ENCODE measurements around the gene PLA2G4F.

The PLA2G4F gene

DNA sequence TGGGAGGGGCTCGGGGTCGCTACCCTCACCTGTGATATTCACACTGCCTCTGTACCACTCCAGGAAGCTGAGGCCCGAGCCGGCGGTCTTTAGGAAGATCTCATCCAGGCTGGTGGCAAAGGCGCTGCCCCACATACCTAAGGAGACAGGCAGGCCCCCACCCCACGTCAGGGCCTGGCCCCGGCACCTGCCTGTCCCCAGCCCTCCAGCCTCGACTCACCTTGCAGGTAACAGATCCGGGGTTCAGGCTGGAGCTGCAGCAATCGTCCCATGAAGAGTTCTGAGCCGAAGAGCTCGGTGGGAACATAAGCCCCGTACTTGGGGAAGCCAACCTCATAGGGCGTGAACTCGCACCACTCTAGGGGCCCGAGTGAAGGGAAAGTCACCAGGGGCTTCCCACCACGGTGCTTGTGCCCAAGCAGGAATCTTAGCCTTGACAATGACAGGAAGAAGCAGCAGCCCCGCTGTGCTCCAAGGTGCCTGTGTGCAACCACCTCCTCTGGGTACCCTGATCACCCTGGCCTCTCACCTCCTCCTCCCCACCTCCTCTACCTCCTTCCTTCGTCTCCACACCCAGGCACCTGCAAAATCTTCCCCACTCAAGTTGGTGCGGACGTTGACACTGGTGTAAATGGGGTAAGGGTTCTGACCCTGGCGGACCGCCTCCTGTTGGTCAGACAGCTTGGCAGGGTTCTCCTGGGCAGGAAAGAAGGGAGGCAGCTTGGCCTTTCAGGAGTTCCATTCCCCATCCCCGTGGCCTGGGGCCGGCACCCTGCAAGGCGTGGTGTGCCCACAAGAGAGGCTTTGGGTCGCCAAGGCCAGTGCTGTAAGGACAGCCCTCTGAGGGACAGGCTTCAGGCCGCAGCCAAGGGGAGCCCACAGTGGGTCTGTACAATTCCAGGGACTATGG, 10.6 kb downstream of the PLA2G4F start:
- DNase-seq, result no peak

DNA sequence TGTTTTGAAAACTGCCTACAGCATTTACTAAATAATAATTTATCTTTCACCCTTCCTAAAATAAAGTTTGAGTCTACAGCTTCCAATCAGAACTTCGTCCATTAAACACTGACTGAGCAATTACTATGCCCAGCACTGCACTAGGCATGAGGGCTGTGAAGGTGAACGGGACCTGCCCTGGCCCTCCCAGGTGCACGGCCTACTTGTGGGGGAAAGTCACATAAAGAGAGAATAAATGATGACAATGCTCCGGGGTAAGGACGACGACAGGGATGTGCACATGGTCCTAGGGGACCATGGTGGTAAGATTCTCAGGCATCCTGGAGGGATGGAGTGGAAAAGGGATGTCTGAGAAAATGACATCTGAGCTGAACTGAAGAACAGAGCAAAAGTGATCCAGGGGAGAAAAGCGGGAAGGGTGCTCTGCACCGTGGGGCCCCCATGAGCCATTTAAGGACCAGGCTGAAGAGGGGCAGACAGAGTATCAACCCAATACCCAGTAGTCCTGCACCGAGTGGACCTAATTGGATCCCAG, 11.5 kb downstream of the PLA2G4F start:
- DNase-seq, result no peak

DNA sequence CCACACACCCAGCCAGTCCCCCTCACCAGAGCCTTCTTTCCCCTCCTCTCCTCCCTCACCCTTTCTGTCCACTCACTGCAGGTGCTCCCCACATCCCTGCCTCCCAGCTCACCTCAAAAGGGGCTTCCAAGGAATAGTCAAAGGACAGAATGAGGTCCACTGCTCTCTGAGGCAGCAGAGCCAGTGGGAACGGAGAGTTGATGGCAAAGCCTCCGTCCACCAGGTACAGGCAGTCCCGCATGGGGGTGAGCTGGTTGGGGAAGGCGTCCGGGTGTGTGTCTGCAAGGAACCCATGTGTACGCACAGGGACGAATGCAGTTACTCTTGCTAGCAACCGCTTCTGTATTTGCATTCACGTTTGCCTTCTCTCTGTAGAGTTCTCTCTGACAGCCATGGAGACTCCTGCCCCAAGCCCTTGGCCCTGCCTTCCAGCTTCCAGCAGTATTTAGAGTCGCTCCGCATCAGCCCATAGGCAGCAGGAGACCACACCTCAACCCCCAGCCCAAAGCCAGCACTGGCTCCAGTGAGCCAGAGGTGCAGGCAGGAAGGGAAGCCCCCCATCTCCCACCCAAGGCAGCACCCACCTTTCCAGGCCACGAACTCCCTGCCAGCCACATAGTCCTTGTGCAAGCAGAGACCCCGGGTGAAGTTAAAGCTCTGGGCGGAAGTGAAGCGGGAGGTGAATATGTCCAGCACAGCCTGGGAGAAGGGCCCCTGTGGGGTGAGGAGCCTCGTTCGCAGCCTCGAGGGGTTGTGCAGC, 12.4 kb downstream of the PLA2G4F start:
- no peak for DNase-seq

- DNase-seq, result no peak
Observed at GRCh38 chr15:42143356-42143755, 13.1 kb downstream of the PLA2G4F start.

GRCh38 chr15:42141795-42142667, 14.4 kb downstream of the PLA2G4F start:
- DNase-seq, result no peak

GRCh38 chr15:42141246-42141645, 15.2 kb downstream of the PLA2G4F start:
- DNase-seq, result no peak

GRCh38 chr15:42140383-42141070, 15.9 kb downstream of the PLA2G4F start:
- no peak for DNase-seq

- no peak for DNase-seq
Observed at GRCh38 chr15:42139596-42139995, 16.8 kb downstream of the PLA2G4F start.

GRCh38 chr15:42138968-42139386, 17.5 kb downstream of the PLA2G4F start:
- DNase-seq, result no peak

DNA sequence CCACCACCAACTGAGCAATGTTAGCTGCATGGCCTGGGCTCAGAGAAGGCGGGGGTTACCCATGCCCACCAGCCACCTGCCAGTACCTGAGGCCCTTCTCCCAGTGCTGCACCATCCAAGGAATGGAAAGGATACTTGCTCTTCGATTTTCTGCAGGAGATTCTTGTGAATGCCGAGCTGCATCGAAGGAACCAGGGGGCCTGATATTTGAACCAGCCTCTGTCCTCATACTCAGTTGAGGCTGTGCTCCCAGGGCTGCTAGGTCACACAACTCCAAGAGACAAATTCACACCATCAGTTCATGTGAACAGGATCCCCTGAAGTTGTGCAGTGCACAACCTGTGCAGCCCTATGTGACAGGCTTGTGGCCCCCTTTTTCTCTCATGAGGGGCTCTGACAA, 18.0 kb downstream of the PLA2G4F start:
- DNase-seq, result no peak

GRCh38 chr15:42137461-42138261, 18.8 kb downstream of the PLA2G4F start:
- no peak for DNase-seq

DNA sequence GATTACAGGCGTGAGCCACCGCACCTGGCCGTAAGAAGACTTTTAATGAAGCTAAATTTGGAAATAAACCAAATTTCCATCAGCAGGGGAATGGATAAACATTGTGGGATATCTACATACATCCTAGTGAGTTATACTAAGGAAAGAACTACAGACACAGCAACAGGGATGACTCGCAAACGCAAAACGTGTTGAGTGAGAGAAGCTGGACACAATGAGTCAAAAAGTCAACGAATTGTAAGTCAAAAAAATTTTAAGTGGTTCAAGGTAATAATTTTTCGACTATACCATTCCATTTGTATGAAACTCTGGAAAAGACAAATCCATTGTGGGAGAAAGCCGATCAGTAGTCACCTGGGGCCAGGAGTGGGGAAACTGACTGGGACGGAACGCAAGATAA, 19.9 kb downstream of the PLA2G4F start:
- DNase-seq, result no peak

DNA sequence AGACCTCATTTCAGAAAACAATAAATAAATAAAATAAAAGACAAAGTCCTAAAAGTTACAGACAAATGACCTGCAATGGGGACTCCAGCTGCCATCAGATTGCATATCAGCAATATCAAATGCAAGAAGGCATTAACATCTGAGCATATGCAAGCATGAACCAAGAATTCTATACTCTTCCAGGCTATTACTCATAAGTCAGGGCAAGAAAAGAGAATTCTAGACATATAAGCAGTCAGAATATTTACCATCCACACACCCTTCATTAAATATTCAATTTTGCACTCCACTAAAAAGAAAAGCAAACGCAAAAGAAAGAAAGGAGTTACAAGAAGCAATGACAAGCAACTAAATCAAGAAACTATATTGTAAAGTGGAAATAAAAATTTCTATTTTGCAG, 21.1 kb downstream of the PLA2G4F start:
- no peak for DNase-seq

GRCh38 chr15:42134617-42135245, 21.7 kb downstream of the PLA2G4F start:
- DNase-seq, result no peak

- DNase-seq, result peak; percentile 10
Observed at GRCh38 chr15:42133886-42134502, 22.4 kb downstream of the PLA2G4F start.

GRCh38 chr15:42133356-42133755, 23.1 kb downstream of the PLA2G4F start:
- no peak for DNase-seq

GRCh38 chr15:42131826-42132806, 24.3 kb downstream of the PLA2G4F start:
- DNase-seq, result no peak

DNA sequence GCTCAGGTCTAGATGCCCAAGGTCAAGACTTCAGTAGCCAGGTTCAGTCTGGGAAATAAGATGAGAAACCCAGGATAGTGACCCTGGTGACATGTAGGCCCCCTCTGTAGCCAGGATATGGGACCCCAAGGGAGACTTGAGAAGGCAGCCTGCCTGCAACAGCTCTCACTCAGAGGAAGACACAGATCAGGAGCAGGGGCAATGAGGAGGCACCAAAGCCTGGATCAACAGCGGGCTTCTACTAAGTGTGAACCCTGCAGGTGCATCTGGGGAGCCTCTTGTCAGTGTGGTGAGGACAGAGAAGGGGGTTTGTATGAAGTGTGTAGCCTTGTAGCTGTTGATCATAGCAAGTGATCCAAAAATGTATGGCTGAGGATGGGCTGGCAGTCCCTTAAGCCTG, 25.4 kb downstream of the PLA2G4F start:
- DNase-seq, result no peak

Data from activated effector memory CD4-positive, alpha-beta T cell treated with Interleukin-2 at 50 U/mL for 16 hours (primary cell).